Neuronal stem cell (in vitro differentiated cells): Measurements from ENCODE around the gene HOXA3.
A peak's percentile ranks its signal among the peaks of the same experiment; 100 is the strongest.

Source experiments
- DNase-seq: peaks from one replicate; pipeline ENCODE4 v3.0.0-alpha.2; 2013; ENCODE audit warnings: low spot score
- H2AFZ ChIP-seq: one replicate; pipeline ENCODE4 v1.6.1; 2013; ENCODE audit warnings: mild to moderate bottlenecking, low read length, inconsistent platforms
- H2AK5ac ChIP-seq: 2 replicates; pipeline ENCODE4 v1.6.1; 2013; ENCODE audit warnings: low read depth, mild to moderate bottlenecking, inconsistent platforms, low read length, moderate library complexity, mixed read lengths
- H2BK120ac ChIP-seq: 2 replicates; pipeline ENCODE4 v1.6.1; 2013; ENCODE audit warnings: low read depth, mild to moderate bottlenecking, inconsistent platforms, low read length, moderate library complexity, mixed read lengths
- H2BK12ac ChIP-seq: one replicate; pipeline ENCODE4 v1.6.1; 2013; ENCODE audit warnings: low read length, inconsistent platforms
- H2BK15ac ChIP-seq: 2 replicates; pipeline ENCODE4 v1.6.1; 2013; ENCODE audit warnings: mild to moderate bottlenecking, low read length, inconsistent platforms, mixed read lengths
- H2BK5ac ChIP-seq: one replicate; pipeline ENCODE4 v1.6.1; 2013; ENCODE audit warnings: inconsistent platforms, mild to moderate bottlenecking, low read length, moderate library complexity
- H3K14ac ChIP-seq: one replicate; pipeline ENCODE4 v1.6.1; 2013; ENCODE audit warnings: low read length, inconsistent platforms
- H3K18ac ChIP-seq: 2 replicates; pipeline ENCODE4 v1.6.1; 2013; ENCODE audit warnings: low read length, inconsistent platforms
- H3K23ac ChIP-seq: 2 replicates; pipeline ENCODE4 v1.6.1; 2013; ENCODE audit warnings: low read depth, mild to moderate bottlenecking, mixed read lengths, low read length, inconsistent platforms; ENCODE audit not compliant: poor library complexity
- H3K27ac ChIP-seq: replicated peaks from 3 replicates; pipeline ENCODE4 v1.5.1; 2013; ENCODE audit warnings: low read length, inconsistent platforms
- H3K27me3 ChIP-seq, 3 experiments: 2 replicates each; pipeline ENCODE4 v1.6.1; 2013; ENCODE audit warnings: low read length in 3 of 3, mild to moderate bottlenecking in 2 of 3, inconsistent platforms in 1 of 3, low read depth in 1 of 3, mixed read lengths in 1 of 3, moderate library complexity in 1 of 3; ENCODE audit not compliant: control insufficient read depth in 3 of 3, insufficient read depth in 3 of 3
- H3K36me3 ChIP-seq, 2 donors: replicated peaks in 1 of 2; 2 replicates each; pipeline ENCODE4 v1.6.1; 2013; ENCODE audit warnings: low read length in 2 of 2; ENCODE audit not compliant: control insufficient read depth in 2 of 2, insufficient read depth in 2 of 2
- H3K4ac ChIP-seq: 2 replicates; pipeline ENCODE4 v1.6.1; 2013; ENCODE audit warnings: inconsistent platforms, mild to moderate bottlenecking, low read length, moderate library complexity
- H3K4me1 ChIP-seq, 2 donors: 1 replicate in 1 of 2; 2 replicates in 1 of 2; pipeline ENCODE4 v1.6.1; 2013; ENCODE audit warnings: low read length in 2 of 2, low read depth in 1 of 2; ENCODE audit not compliant: control insufficient read depth in 2 of 2, insufficient read depth in 1 of 2
- H3K4me2 ChIP-seq: one replicate; pipeline ENCODE4 v1.6.1; 2013; ENCODE audit warnings: mild to moderate bottlenecking, low read length, inconsistent platforms; ENCODE audit not compliant: insufficient read depth, poor library complexity, severe bottlenecking
- H3K4me3 ChIP-seq, 2 donors: 2 replicates each; pipeline ENCODE4 v1.5.1; 2013; ENCODE audit warnings: low read length in 2 of 2, mild to moderate bottlenecking in 2 of 2, inconsistent platforms in 1 of 2, moderate library complexity in 1 of 2
- H3K79me1 ChIP-seq: one replicate; pipeline ENCODE4 v1.6.1; 2013; ENCODE audit warnings: low read depth, mild to moderate bottlenecking, inconsistent platforms, low read length, moderate library complexity
- H3K9ac ChIP-seq: one replicate; pipeline ENCODE4 v1.6.1; 2013; ENCODE audit warnings: mild to moderate bottlenecking, low read depth, low read length, inconsistent platforms; ENCODE audit not compliant: poor library complexity
- H3K9me3 ChIP-seq, 2 donors: replicated peaks in 1 of 2; 2 replicates each; pipeline versions ENCODE3 to v1.6.1; 2013; ENCODE audit warnings: low read length in 2 of 2, mild to moderate bottlenecking in 2 of 2, inconsistent platforms in 1 of 2, low read depth in 1 of 2, mixed read lengths in 1 of 2, moderate library complexity in 1 of 2; ENCODE audit not compliant: control insufficient read depth in 2 of 2, insufficient read depth in 1 of 2
- H4K8ac ChIP-seq: one replicate; pipeline ENCODE4 v1.6.1; 2013; ENCODE audit warnings: low read depth, mild to moderate bottlenecking, inconsistent platforms, low read length, moderate library complexity
- H4K91ac ChIP-seq: one replicate; pipeline ENCODE4 v1.6.1; 2013; ENCODE audit warnings: low read length, low read depth, mild to moderate bottlenecking, inconsistent platforms; ENCODE audit not compliant: poor library complexity
- WGBS, 2 donors: extraction: QIAGEN DNeasy Blood & Tissue Kit; methylation state at CpG; one replicate each; pipeline ENCODE4 v1.1.7; 2013; ENCODE audit warnings: missing lambda C conversion rate in 2 of 2, mixed read lengths in 1 of 2; ENCODE audit not compliant: insufficient read length in 2 of 2, insufficient replicate concordance in 1 of 2; ENCODE audit errors: extremely low coverage in 2 of 2; 5-methylcytosine and 5-hydroxymethylcytosine counted together

Gene HOXA3

GRCh38 chr7:27173511-27173955, 21.1 kb upstream of the HOXA3 start:
- Histone ChIP-seq H3K4ac (no peak overlapping the region), H2BK5ac (peak overlapping the region; percentile 39), H4K91ac (no peak overlapping the region), H3K27ac (no peak overlapping the region), H3K36me3 (no peaks in the 10 kb centered on the region), H3K4me2 (no peak overlapping the region), H2BK15ac (no peak overlapping the region), H3K23ac (peak overlapping the region; percentile 80), H3K27me3 (peaks cover 75 to 99% (median 94%) of the 10 kb centered on the region in 3 experiments), H3K18ac (no peak overlapping the region), H2BK120ac (no peak overlapping the region), H3K14ac (no peak overlapping the region), H3K9me3 (peaks cover 0 to 16% of the 10 kb centered on the region in 2 donors), H3K4me3 (no peak overlapping the region), H3K4me1 (no peaks in the 10 kb centered on the region), H2AFZ (peak overlapping the region; percentile 85), H3K9ac (no peak overlapping the region), H4K8ac (no peak overlapping the region), H2BK12ac (no peak overlapping the region), H2AK5ac (no peak overlapping the region), H3K79me1 (no peaks in the 10 kb centered on the region)
- WGBS, 2 donors, result no CpG with 5 or more reads among the region's 59 CpGs
- no peak for DNase-seq

GRCh38 chr7:27172823-27173510, 20.6 kb upstream of the HOXA3 start:
- Histone ChIP-seq H3K9ac (no peak overlapping the region), H2BK120ac (no peak overlapping the region), H3K27ac (no peak overlapping the region), H3K23ac (peak overlapping the region; percentile 70), H3K79me1 (no peaks in the 10 kb centered on the region), H3K4me2 (peak overlapping the region; percentile 11), H2AK5ac (no peak overlapping the region), H2AFZ (peak overlapping the region; percentile 85), H3K4ac (no peak overlapping the region), H3K27me3 (peaks cover 80 to 99% (median 94%) of the 10 kb centered on the region in 3 experiments), H2BK12ac (no peak overlapping the region), H3K4me3 (no peak overlapping the region), H3K4me1 (no peaks in the 10 kb centered on the region), H4K91ac (no peak overlapping the region), H4K8ac (no peak overlapping the region), H3K9me3 (peaks cover 0 to 16% of the 10 kb centered on the region in 2 donors), H3K18ac (no peak overlapping the region), H2BK15ac (no peak overlapping the region), H3K36me3 (no peaks in the 10 kb centered on the region), H3K14ac (no peak overlapping the region), H2BK5ac (no peak overlapping the region)
- no CpG with 5 or more reads among the region's 58 CpGs for WGBS, 2 donors
- no peak for DNase-seq

- Histone ChIP-seq H3K27ac (no peak overlapping the region), H3K4me3 (no peak overlapping the region)
- no peak for DNase-seq
These were observed 20.0 kb upstream of the HOXA3 start for GRCh38 chr7:27172315-27172774.

DNA sequence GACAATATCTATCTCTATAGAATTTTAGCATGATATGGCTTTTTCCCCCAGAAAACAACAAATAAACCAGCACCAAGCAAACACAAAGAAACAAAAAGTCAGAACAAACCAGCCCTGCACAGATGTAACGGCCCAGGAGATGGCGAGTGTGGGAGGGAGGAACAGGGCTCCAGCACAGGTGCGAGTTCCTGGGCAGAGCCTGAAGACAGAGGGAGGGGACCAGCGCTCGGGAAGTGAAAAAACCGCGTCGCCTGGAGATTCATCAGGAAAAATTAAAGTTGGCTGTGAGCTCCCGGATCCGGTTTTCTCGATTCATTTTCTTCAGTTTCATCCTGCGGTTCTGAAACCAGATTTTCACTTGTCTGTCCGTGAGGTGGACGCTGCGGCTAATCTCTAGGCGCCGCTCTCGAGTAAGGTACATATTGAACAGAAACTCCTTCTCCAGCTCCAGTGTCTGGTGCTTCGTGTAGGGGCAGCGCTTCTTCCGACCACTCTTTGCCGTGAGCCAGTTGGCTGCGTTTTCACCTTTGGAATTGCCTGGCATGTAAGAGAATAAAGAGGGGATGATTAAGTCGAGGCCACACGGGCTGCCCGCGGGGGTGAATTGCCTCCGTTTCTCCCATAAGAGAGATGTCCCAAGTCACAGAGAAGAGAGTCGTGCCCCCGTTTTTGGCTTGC, 19.4 kb upstream of the HOXA3 start:
- H4K91ac ChIP-seq, result no peak overlapping the region
- whole genome bisulfite sequencing, 2 donors, result no CpG with 5 or more reads among the region's 30 CpGs
- H3K9ac ChIP-seq, result no peak overlapping the region
- no peak overlapping the region for H3K4ac ChIP-seq
- H3K27me3 ChIP-seq, result peaks cover 83 to 99% (median 94%) of the 10 kb centered on the region in 3 experiments
- H3K79me1 ChIP-seq, result no peaks in the 10 kb centered on the region
- peaks cover 0 to 16% of the 10 kb centered on the region in 2 donors for H3K9me3 ChIP-seq
- no peak overlapping the region for H3K27ac ChIP-seq
- H3K18ac ChIP-seq, result no peak overlapping the region
- H2BK12ac ChIP-seq, result no peak overlapping the region
- H2BK5ac ChIP-seq, result no peak overlapping the region
- no peaks in the 10 kb centered on the region for H3K4me1 ChIP-seq
- no peak for DNase-seq
- no peak overlapping the region for H3K4me3 ChIP-seq
- H2BK15ac ChIP-seq, result no peak overlapping the region
- H3K14ac ChIP-seq, result no peak overlapping the region
- no peak overlapping the region for H3K4me2 ChIP-seq
- no peaks in the 10 kb centered on the region for H3K36me3 ChIP-seq
- no peak overlapping the region for H2AFZ ChIP-seq
- H2AK5ac ChIP-seq, result no peak overlapping the region
- no peak overlapping the region for H3K23ac ChIP-seq
- H4K8ac ChIP-seq, result no peak overlapping the region
- H2BK120ac ChIP-seq, result no peak overlapping the region

More at GRCh38 chr7:27172315-27172774, 20.0 kb upstream of the HOXA3 start:
- no peaks in the 10 kb centered on the region for H3K4me1 ChIP-seq
- no peak overlapping the region for H2BK120ac ChIP-seq
- no peak overlapping the region for H4K91ac ChIP-seq
- no peak overlapping the region for H2BK12ac ChIP-seq
- H3K36me3 ChIP-seq, result no peaks in the 10 kb centered on the region
- no peak overlapping the region for H3K14ac ChIP-seq
- H3K4me2 ChIP-seq, result no peak overlapping the region
- H3K9ac ChIP-seq, result no peak overlapping the region
- H2BK15ac ChIP-seq, result no peak overlapping the region
- no peak overlapping the region for H4K8ac ChIP-seq
- no peak overlapping the region for H2AFZ ChIP-seq
- no peak overlapping the region for H3K23ac ChIP-seq
- H3K27me3 ChIP-seq, result peaks cover 81 to 99% (median 94%) of the 10 kb centered on the region in 3 experiments
- H3K4ac ChIP-seq, result no peak overlapping the region
- peaks cover 0 to 16% of the 10 kb centered on the region in 2 donors for H3K9me3 ChIP-seq
- WGBS, 2 donors, result no CpG with 5 or more reads among the region's 10 CpGs
- H3K18ac ChIP-seq, result no peak overlapping the region
- H3K79me1 ChIP-seq, result no peaks in the 10 kb centered on the region
- no peak overlapping the region for H2BK5ac ChIP-seq
- H2AK5ac ChIP-seq, result no peak overlapping the region
